Kidney (tissue), 14 donors: ENCODE results near the gene GPR4. TPM values are rescaled to one million over a fixed set of nuclear protein-coding genes. Genes with fewer than 3 reads are reported as not detected.

Source experiments
- DNase-seq, 5 donors: peaks; one replicate each; pipeline ENCODE4 v3.0.0-alpha.2; 2013 to 2020
- FAIRE-seq: peaks from 2 replicates; lab custom pipeline; 2012; peaks lifted over from hg19 to GRCh38; lab: Jason Lieb, UNC
- H3K27ac ChIP-seq, 2 donors: one replicate each; pipeline ENCODE4 v1.7.0; 2013; ENCODE audit warnings: low read depth in 2 of 2, low read length in 2 of 2, inconsistent platforms in 1 of 2
- H3K27me3 ChIP-seq: one replicate; pipeline ENCODE4 v1.7.1; 2013; ENCODE audit warnings: low read length, inconsistent platforms; ENCODE audit not compliant: control insufficient read depth, insufficient read depth
- H3K36me3 ChIP-seq, 3 donors: one replicate each; pipeline versions ENCODE4 v1.7.0 to v1.7.1; 2013; ENCODE audit warnings: low read length in 3 of 3, control low read depth in 1 of 3, inconsistent platforms in 1 of 3; ENCODE audit not compliant: insufficient read depth in 3 of 3, control insufficient read depth in 2 of 3
- H3K4me1 ChIP-seq, 3 donors: one replicate each; pipeline versions ENCODE4 v1.7.0 to v1.7.1; 2013; ENCODE audit warnings: low read length in 3 of 3, inconsistent platforms in 1 of 3, low read depth in 1 of 3; ENCODE audit not compliant: control insufficient read depth in 2 of 3, insufficient read depth in 2 of 3
- H3K4me3 ChIP-seq, 3 donors: one replicate each; pipeline versions ENCODE4 v1.7.0 to v1.8.1; 2013; ENCODE audit warnings: low read length in 3 of 3, control low read depth in 1 of 3, inconsistent platforms in 1 of 3
- H3K9ac ChIP-seq, 3 donors: one replicate each; pipeline versions ENCODE4 v1.7.0 to v1.7.1; 2013; ENCODE audit warnings: low read length in 3 of 3, control low read depth in 1 of 3, inconsistent platforms in 1 of 3
- H3K9me3 ChIP-seq, 3 donors: one replicate each; pipeline versions ENCODE4 v1.7.0 to v1.7.1; 2013; ENCODE audit warnings: low read length in 3 of 3, control low read depth in 1 of 3, inconsistent platforms in 1 of 3; ENCODE audit not compliant: control insufficient read depth in 2 of 3, insufficient read depth in 1 of 3
- CTCF ChIP-seq: IDR thresholded peaks from 3 replicates; pipeline ENCODE4 v1.5.1; 2012; ENCODE audit warnings: mild to moderate bottlenecking, moderate library complexity, borderline replicate concordance; ENCODE audit not compliant: insufficient read depth; ENCODE audit errors: extremely low read depth
- intact Hi-C: fragments of 100-400 bp; cut with DNase I; formaldehyde crosslinking; loops from one replicate; pipeline ENCODE4 v1.11.1; 2022
- polyA plus RNA-seq: library from polyadenylated mRNA; stranded (reverse); fragments of 350-450 nt; fragmentation: Illumina TruSeq; extraction: RNeasy Lipid Tissue Mini Kit (QIAGEN cat#74804); gene quantifications from one replicate; pipeline ENCODE4 v1.2.3, GENCODE V29; 2014; ENCODE audit warnings: low read depth, low replicate concordance; ENCODE audit not compliant: insufficient read depth
- total RNA-seq: library from RNA; stranded (reverse); fragmentation: NEBNext Ultra II Directional; extraction: Animal tissue kit (Norgen Biotek cat#: 25700); gene quantifications from one replicate; pipeline ENCODE4 v1.2.1, GENCODE V29; 2021
- donor health status: control.
- donor health status: control.
- donor health status: control.
- donor health status: control.
- donor health status: control.
- donor health status: DM: yes; HTN: yes; CAD: no.
- donor health status: Normal renal cell carcinoma (clear cell type).

GPR4 gene
- total and polyA plus RNA-seq, 2 donors from 2014 or later, result 6.8 to 9.7 TPM

GRCh38 chr19:45587873-45588272, 14.1 kb downstream of the GPR4 start:
- Histone ChIP-seq H3K27ac (no peak overlapping the region), H3K9ac (no peak overlapping the region), H3K9me3 (no peaks in the 10 kb centered on the region), H3K36me3 (no peaks in the 10 kb centered on the region), H3K4me1 (peaks cover 0 to 4% (median 0%) of the 10 kb centered on the region in 3 donors), H3K27me3 (no peaks in the 10 kb centered on the region), H3K4me3 (no peak overlapping the region)
- intact Hi-C loops, result no loop called here
- DNase-seq, result no peak
- TF ChIP-seq CTCF, result no peak
- no peak for FAIRE-seq

DNA sequence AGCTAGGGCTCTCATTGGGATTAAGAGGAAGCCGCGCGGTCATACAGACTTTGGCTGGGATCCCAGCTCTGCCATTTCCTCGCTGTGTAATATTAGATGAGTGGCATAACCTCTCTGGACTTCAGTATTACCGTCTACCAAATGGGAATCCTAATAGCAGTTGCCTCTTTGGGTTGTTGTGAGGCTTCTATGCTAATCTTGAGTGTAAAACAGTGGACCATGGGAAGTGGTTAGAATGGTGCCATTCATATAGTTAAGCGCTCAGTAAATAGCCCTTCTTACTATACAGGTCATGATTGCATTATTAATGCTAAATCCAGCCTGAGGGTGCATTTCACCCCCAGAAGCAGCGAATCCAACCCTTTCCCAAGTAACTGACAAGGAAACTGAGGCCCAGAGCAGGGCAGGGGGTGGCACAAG, 16.8 kb downstream of the GPR4 start:
- Histone ChIP-seq H3K4me1 (peaks cover 0 to 10% (median 4%) of the 10 kb centered on the region in 3 donors), H3K9me3 (no peaks in the 10 kb centered on the region), H3K27me3 (no peaks in the 10 kb centered on the region), H3K4me3 (peak overlapping the region; percentile 54 to 99 (median 84)), H3K9ac (peak overlapping the region in 2 of 3 donors; percentile 58 to 73), H3K36me3 (no peaks in the 10 kb centered on the region), H3K27ac (peak overlapping the region; percentile 99 to 100)
- TF ChIP-seq CTCF, result no peak
- intact Hi-C loops, result no loop called here
- FAIRE-seq, result no peak
- no peak for DNase-seq

- Histone ChIP-seq H3K27ac (peak within 1 kb of the TSS; percentile 99 to 100), H3K4me1 (peaks cover 0 to 10% (median 4%) of the 10 kb centered on the region in 3 donors), H3K9ac (peak within 1 kb of the TSS; percentile 87 to 99 (median 97)), H3K36me3 (no peaks in the 10 kb centered on the region), H3K4me3 (peak within 1 kb of the TSS; percentile 96 to 99 (median 98)), H3K9me3 (no peaks in the 10 kb centered on the region), H3K27me3 (no peaks in the 10 kb centered on the region)
- FAIRE-seq (peak; percentile 96), DNase-seq (peak; percentile 99 to 100 (median 100))
- intact Hi-C loops, result no loop called here
- TF ChIP-seq CTCF, result no peak
Observed at GRCh38 chr19:45584332-45585157, 17.5 kb downstream of the GPR4 start, which contains the start of gene OPA3. OPA3 (minus strand) TSS chr19:45584802; CDS start chr19:45584764, 38 bp downstream.
